Pons (tissue), 1 donor: ENCODE measurements around the gene CYP2R1.
A peak's percentile ranks its signal among the peaks of the same experiment; 100 is the strongest.
"Not testable (repeated sequence)": the region's sequence is repeated elsewhere in the genome, so short reads cannot be mapped to it uniquely, and the experiment has no call there.

Source experiments
- DNase-seq: peaks from one replicate; pipeline ENCODE4 v3.0.0-alpha.2; 2016; ENCODE audit warnings: low spot score

The CYP2R1 gene

DNA sequence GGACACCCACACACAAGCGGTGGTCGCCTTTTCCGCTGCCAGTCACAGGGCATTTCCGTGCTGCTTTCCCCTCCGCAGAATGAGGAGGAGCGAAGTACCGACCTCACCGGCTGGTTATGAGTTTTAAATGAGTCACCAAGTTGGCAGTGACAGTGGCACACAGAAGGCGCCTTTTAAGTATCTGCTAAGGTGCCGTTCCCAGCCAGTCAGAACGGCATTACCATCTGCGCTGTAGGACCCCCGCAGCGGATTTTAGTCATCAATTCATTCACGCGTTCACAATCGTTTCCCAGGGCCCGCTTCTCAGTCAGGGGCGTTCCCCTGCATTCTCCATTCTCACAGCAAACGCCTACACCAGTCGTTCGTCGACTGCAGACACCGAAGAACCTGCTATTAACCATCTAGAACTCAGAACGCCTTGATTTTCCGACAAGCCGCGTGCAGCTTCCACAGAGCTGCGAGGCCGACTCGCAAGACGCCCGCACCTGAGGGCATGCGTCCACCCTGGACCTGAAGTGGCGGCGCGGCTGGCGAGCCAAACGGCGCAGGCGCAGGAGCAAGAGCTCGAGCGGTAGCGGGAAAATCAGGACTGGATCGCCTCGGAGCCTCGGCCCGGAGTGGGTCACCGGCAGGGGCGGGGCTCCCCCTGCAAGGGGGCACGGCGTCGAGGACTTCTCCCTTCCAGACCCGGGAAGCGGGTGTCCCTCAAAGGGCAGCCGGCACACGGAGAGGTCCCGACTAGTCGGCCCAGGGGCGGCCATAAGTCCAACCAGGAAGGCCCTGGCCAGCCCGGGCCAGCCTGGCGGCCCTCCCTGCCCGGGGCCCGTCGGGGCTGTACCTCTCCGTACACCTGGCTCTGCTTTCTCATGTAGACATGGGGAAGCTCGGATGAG lies 642 bp downstream of the CYP2R1 start:
- DNase-seq: peak; percentile 80

- DNase-seq: no peak
Measured at GRCh38 chr11:14886513-14886912, 5.5 kb downstream of the CYP2R1 start.

GRCh38 chr11:14884667-14885273 lies 7.3 kb downstream of the CYP2R1 start:
- DNase-seq: no peak

GRCh38 chr11:14883683-14884082 lies 8.3 kb downstream of the CYP2R1 start:
- not testable (repeated sequence) for DNase-seq

GRCh38 chr11:14882196-14882595 lies 9.8 kb downstream of the CYP2R1 start:
- no peak for DNase-seq

- no peak for DNase-seq
Measured at GRCh38 chr11:14881576-14882193, 10.3 kb downstream of the CYP2R1 start.

DNA sequence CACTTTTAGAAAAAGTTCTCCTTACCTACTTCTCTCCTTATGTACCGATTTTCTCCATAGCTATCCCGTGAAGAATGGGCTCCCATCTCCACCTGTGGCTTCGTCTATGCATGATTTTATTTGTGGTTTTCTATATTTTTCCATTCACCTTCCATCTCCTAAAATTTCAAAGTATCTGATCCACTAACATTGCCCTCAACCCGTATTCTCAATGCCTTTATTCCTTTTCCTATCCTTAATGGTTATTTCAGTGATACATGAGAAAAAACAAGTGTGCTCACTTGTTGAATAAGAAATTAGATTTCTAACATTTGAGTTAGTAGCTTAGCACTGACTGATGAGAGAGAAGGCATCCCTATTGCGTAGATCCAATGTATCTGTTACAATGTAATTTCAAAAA lies 16.9 kb downstream of the CYP2R1 start:
- DNase-seq: no peak

DNA sequence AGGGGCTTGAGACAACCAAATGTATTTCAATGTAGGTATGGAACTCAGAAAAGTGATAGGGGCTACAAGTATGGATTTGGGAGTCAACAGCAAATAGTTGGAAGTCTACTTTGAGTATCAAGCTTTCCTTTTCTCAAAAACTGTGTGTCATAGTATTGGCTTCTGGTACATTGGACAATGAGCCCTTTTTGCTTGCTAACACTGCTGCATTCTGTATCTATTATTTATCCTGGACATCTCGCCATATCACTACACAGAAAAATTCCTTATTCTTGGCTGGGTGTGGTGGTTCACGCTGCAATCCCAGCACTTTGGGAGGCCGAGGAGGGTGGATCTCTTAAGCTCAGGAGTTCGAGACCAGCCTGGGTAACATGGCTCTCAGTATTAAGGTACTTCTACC lies 18.4 kb downstream of the CYP2R1 start:
- peak; percentile 54 for DNase-seq

GRCh38 chr11:14872032-14872431 lies 20.0 kb downstream of the CYP2R1 start:
- DNase-seq: no peak

GRCh38 chr11:14863775-14864174 lies 28.3 kb downstream of the CYP2R1 start:
- DNase-seq: not testable (repeated sequence)

- DNase-seq: no peak
Measured at GRCh38 chr11:14861680-14862079, 30.4 kb downstream of the CYP2R1 start.

- no peak for DNase-seq
Measured at GRCh38 chr11:14860511-14860910, 31.5 kb downstream of the CYP2R1 start.

- no peak for DNase-seq
Measured at GRCh38 chr11:14858404-14858803, 33.6 kb downstream of the CYP2R1 start.

- DNase-seq: no peak
Measured at GRCh38 chr11:14857621-14858020, 34.4 kb downstream of the CYP2R1 start.

GRCh38 chr11:14855890-14856289 lies 36.1 kb downstream of the CYP2R1 start:
- no peak for DNase-seq

DNA sequence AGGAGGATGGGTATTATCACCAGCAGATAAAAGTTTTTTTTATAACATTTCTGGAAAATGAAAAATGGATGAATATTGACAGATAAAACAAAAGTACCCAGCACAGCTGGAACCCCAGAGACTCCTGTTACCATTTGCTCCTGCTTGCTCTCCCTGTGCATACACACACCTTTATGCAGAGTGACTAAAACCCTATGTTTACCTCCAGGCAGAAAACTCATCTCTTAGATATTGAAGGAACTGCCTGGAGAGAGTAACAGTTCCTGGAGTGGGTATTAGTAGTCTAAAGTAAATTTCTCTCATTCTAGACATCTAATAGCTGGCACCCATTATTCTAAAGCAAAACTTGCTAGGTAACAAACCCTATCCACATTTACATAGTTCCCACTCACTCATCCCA lies 38.0 kb downstream of the CYP2R1 start:
- DNase-seq: no peak

GRCh38 chr11:14852571-14853177 lies 39.4 kb downstream of the CYP2R1 start:
- DNase-seq: no peak

DNA sequence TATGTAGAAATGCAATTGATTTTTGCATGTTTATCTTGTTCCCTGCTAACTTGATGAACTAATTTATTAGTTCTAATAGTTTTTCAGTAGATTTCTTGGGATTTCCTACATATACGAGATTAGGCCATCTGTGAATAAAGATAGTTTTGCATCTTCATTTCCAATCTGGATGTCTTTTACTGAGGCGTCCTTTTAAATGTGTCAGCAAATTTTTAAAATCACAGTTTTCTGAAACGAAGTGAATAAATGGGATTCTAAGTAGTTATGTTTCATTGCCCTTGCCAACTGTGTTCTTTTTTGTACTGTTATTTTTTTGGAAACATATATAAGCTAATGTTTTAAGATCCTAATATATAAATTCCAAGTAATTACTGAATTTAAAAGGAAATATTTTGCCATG lies 50.0 kb downstream of the CYP2R1 start:
- DNase-seq: no peak

GRCh38 chr11:14835496-14836492 lies 56.2 kb downstream of the CYP2R1 start:
- DNase-seq: no peak
